Measurements from ENCODE around the gene ADGRD1. TPM values are rescaled to one million over a fixed set of nuclear protein-coding genes. Genes with fewer than 3 reads are reported as not detected.

The ADGRD1 gene
- total RNA-seq, 1 experiment from 2014 or later = 0.89 TPM

- Histone ChIP-seq H3K9me3 (no peaks in the 10 kb centered on the region), H3K36me3 (no peaks in the 10 kb centered on the region), H3K4me3 (no peak overlapping the region), H3K27me3 (no peaks in the 10 kb centered on the region)
- DNase-seq = no peak
These were observed 93.4 kb downstream of the ADGRD1 start for GRCh38 chr12:131046813-131047788.

DNA sequence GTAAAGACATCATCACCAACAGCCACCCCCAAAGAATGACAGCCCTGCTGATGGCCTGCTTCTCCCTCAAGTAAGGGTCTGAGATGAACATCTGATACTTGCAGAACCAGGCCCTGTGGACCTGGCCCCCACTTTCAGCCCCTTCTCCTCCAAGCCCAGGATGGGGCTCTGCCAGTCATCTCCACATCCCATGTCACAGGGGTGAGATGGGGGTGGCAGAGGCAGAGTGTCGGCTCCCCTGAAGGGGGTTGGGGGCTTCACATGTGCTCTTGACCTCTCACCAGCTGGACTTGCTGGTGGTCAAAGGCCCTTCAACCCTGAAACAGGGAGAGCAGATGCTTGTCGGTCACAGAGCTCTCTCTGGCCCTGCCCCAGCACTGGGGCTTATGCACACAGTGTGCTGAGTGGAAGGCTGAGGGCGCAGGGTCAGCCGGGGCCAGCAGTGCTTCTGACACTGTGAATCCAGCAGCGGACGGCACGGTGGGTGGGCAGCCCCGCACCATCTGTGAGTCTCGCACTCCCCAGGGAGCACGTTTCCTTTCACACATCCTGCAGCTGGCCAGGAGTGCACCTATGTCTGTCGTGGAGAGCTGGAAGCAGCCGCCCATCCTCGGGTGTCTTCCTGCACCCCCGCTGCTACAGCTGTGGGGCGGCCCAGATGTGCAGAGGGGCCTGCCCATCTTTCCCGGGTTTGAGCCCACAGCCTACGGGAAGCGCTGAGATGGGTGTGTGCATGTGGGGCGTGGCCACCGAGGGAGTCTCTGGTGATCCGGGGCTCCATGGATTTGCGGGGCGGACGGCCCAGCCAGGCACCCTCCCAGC is 94.3 kb downstream of the ADGRD1 start:
- no peaks in the 10 kb centered on the region for H3K27me3 ChIP-seq
- no peak overlapping the region for H3K4me3 ChIP-seq
- no peaks in the 10 kb centered on the region for H3K36me3 ChIP-seq
- H3K9me3 ChIP-seq = no peaks in the 10 kb centered on the region
- no peak for DNase-seq

DNA sequence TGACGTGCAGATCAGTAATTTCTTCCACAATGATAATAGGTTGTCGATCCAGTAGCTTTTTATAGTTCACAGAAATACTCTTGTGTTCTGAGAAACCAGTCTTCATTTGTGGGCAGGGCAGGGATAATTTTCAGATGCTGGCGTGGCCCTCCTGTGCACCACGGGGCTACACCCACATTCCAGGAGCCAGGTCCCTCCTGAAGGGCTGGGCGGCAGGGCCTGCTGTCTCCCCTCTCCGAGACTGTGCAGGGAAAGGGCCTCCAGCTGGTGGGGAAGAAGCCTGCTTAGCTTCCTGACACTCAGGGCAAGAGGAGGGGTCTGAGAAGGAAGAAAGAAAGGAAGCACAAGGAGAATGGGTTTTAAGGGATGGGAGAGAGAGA is 94.9 kb downstream of the ADGRD1 start:
- no peak for DNase-seq
- Histone ChIP-seq H3K4me3 (no peak overlapping the region), H3K36me3 (no peaks in the 10 kb centered on the region), H3K9me3 (no peaks in the 10 kb centered on the region), H3K27me3 (no peaks in the 10 kb centered on the region)

GRCh38 chr12:131049002-131049401 is 95.3 kb downstream of the ADGRD1 start:
- H3K9me3 ChIP-seq = no peaks in the 10 kb centered on the region
- no peak overlapping the region for H3K4me3 ChIP-seq
- no peaks in the 10 kb centered on the region for H3K36me3 ChIP-seq
- no peak for DNase-seq
- no peaks in the 10 kb centered on the region for H3K27me3 ChIP-seq

DNA sequence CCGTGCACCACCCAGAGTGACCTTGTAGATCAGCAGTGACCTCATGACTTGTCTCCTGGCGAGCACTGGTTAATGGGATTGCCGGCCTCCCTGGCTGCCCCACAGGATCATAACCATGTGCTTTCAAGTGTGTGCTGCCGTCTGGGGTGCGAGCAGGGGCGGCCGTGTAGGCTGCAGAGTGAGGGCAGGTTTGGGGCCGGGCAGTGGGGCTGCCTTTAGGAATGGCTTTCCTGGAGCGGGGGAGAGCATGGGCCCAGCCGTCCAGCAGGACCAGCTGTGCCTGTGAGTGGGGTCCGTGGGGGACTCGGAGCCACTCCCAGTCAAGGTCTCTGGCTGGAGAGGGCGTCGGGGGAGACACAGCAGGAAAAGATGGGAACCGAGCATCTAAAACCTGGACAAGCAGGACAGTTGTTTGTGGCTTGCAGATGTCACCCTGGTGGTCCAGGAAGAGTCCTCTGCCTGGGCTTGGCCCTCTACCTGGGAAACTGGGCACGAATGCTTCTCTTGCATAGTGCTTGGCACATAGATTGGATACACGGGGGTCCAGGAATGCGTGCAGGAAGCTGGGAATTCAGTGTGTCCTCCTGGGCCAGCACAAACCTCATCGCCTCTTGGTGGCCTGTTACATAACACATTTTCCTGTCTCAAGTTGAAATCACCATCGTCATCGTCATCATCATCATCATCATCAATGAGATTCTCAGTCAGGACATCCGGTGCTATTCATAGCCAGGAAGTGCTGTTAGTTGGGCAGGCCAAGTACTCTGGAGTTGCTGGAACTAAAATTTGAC is 96.0 kb downstream of the ADGRD1 start:
- no peaks in the 10 kb centered on the region for H3K36me3 ChIP-seq
- no peak overlapping the region for H3K4me3 ChIP-seq
- H3K27me3 ChIP-seq = no peaks in the 10 kb centered on the region
- no peaks in the 10 kb centered on the region for H3K9me3 ChIP-seq
- DNase-seq = no peak

DNA sequence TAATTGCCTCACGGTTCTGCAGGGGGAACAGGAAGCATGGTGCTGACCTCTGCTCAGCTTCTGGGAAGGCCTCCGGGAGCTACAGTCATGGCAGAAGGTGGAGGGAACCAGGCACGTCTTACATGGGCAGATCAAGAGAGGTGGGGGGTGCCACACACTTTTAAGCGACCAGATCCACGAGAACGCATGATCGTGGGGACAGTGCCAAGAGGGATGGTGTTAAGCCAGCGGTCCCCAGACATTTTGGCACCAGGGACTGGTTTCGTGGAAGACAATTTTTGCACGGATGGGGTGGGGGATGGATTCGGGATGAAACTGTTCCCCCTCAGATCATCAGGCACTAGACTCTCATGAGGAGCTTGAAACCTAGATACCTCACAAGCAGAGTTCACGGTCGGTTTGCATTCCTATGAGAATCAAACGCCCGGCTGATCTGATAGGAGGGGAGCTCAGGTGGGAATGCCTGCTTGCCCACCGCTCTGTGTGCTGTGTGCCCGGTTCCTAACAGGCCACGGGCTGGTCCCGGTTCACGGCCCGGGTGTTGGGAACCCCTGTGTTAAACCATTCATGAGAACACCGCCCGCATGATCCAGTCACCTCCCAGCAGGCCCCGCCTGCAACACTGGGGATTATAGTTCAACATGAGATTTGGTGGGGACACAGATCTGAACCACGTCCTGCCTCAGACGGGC is 96.9 kb downstream of the ADGRD1 start:
- Histone ChIP-seq H3K27me3 (peaks cover 4% of the 10 kb centered on the region; the same call in 1 of the 2 replicates), H3K4me3 (no peak overlapping the region), H3K9me3 (no peaks in the 10 kb centered on the region), H3K36me3 (no peaks in the 10 kb centered on the region)
- no peak for DNase-seq

DNA sequence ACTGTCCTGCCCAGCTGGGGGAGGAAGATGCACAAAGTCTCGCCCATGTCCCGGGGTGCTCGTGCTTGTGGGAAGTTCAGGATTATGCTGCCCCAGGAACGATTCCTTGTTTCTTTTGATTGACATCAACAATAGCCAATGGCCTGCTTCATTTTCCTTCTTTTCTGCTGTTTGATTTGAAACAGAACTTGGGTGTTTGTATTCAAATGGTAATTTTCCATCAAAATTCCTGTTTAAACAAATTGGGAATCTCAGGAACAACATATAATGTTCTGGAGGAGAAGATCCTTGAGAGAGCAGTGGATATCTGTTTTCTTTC is 97.4 kb downstream of the ADGRD1 start:
- Histone ChIP-seq H3K27me3 (peaks cover 4% of the 10 kb centered on the region; the same call in 1 of the 2 replicates), H3K4me3 (no peak overlapping the region), H3K36me3 (no peaks in the 10 kb centered on the region), H3K9me3 (no peaks in the 10 kb centered on the region)
- DNase-seq = no peak

DNA sequence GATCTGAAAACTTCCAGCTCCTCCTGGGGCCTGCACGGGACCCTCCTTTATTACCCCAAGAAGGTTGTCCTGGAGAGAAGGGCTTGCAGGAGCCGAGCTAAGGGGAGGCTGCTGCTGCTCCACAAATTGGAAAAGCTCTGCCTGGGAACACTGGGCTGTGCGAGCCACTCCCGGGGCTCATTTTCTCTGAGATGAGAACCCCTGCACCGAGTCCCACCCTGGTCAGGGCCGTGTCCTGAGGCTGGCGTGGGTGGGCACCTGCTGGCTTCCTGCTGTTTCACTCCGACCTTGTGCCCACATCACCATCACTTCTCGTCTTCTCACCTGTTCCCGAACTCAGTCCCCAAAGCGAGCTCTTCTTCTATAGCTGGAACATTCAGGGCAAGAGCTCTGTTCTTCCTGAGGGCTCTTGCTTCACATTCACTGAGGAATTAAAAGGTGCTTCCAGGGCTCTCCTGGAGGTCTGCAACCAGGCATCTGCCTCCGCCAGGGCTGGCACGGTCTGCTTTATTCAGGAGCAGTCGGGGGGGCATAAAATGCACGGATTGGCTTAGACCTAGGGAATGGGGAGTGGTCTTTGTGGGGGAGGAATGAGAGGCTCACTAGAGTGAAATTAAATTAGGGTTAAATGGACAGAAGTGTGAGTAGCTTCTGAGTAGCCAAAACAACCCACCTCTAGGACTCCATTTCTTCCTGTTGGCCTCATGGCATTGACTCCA is 98.5 kb downstream of the ADGRD1 start:
- Histone ChIP-seq H3K36me3 (no peaks in the 10 kb centered on the region), H3K27me3 (peaks cover 9% of the 10 kb centered on the region; the same call in 1 of the 2 replicates), H3K9me3 (no peaks in the 10 kb centered on the region), H3K4me3 (no peak overlapping the region)
- DNase-seq = no peak

DNA sequence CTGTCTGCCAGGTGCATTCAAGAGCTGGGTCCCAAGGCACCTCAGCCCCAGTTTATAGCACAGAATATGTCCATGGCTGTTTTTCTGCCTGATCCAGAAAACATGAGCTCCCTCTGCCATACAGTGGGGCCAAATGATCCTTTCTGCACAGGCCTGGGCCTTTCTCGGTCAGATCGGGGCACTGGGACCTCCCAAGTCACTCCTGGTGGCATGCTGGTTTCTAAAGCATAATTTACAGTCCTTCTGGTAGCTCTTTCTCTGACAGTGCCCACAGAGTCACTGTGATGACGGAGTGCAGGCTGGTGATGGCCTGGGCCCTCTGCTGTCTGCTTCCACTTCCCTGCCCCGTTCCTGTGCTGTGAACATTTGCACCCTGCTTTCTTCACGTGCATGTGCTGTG is 99.2 kb downstream of the ADGRD1 start:
- no peaks in the 10 kb centered on the region for H3K9me3 ChIP-seq
- DNase-seq = no peak
- H3K27me3 ChIP-seq = peaks cover 9% of the 10 kb centered on the region; the same call in 1 of the 2 replicates
- H3K36me3 ChIP-seq = no peaks in the 10 kb centered on the region
- no peak overlapping the region for H3K4me3 ChIP-seq

- Histone ChIP-seq H3K27me3 (peaks cover 14% of the 10 kb centered on the region), H3K36me3 (no peaks in the 10 kb centered on the region), H3K9me3 (no peaks in the 10 kb centered on the region), H3K4me3 (no peak overlapping the region)
- no peak for DNase-seq
These were observed 99.9 kb downstream of the ADGRD1 start for GRCh38 chr12:131053567-131053966.

DNA sequence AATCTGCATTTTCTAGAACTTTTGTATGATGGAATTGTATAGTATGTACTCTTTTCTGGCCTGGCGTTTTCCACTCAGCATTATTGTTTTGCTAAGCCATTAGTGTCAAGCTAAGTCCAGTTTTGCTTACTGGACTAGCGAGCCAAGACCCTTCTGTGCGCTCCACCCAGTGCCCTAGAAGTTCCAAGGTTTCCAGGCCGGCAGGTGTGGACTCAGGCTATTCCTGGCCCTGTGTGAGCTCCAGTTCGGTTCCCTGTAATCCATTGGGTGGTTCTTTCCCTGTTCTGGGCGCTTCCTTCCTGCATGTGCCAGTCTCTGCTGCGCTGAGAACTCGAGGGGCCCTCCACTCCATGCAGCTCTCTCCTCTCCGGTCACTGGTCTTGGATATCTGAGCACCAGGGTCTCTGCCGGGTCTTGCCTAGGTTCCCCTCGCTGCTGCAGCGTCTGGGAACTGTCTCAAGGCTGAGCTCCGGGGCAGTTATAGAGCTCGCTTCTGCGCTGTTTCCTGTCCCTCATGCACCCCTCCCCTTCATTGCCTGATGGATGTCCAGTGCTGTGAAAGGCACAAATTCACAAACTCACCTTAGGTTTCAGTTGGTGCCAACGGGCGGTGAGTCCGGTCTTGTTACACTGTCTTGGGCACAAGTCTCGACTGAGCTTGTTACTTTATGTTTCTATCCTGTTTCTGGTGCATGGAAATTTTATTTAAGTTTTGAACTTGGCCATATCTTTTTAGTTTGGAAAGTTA is 100.8 kb downstream of the ADGRD1 start:
- Histone ChIP-seq H3K4me3 (no peak overlapping the region), H3K27me3 (peaks cover 14% of the 10 kb centered on the region), H3K36me3 (no peaks in the 10 kb centered on the region), H3K9me3 (no peaks in the 10 kb centered on the region)
- DNase-seq = no peak

GRCh38 chr12:131055093-131055465 is 101.4 kb downstream of the ADGRD1 start:
- H3K36me3 ChIP-seq = no peaks in the 10 kb centered on the region
- no peak overlapping the region for H3K4me3 ChIP-seq
- H3K9me3 ChIP-seq = no peaks in the 10 kb centered on the region
- peaks cover 14% of the 10 kb centered on the region for H3K27me3 ChIP-seq
- no peak for DNase-seq

- peaks cover 14% of the 10 kb centered on the region for H3K27me3 ChIP-seq
- no peak for DNase-seq
- H3K36me3 ChIP-seq = no peaks in the 10 kb centered on the region
- no peak overlapping the region for H3K4me3 ChIP-seq
- no peaks in the 10 kb centered on the region for H3K9me3 ChIP-seq
These were observed 102.0 kb downstream of the ADGRD1 start for GRCh38 chr12:131055596-131056233.

GRCh38 chr12:131056626-131057025 is 102.9 kb downstream of the ADGRD1 start:
- no peak for DNase-seq
- Histone ChIP-seq H3K4me3 (no peak overlapping the region), H3K36me3 (no peaks in the 10 kb centered on the region), H3K9me3 (no peaks in the 10 kb centered on the region), H3K27me3 (peaks cover 14% of the 10 kb centered on the region)

DNA sequence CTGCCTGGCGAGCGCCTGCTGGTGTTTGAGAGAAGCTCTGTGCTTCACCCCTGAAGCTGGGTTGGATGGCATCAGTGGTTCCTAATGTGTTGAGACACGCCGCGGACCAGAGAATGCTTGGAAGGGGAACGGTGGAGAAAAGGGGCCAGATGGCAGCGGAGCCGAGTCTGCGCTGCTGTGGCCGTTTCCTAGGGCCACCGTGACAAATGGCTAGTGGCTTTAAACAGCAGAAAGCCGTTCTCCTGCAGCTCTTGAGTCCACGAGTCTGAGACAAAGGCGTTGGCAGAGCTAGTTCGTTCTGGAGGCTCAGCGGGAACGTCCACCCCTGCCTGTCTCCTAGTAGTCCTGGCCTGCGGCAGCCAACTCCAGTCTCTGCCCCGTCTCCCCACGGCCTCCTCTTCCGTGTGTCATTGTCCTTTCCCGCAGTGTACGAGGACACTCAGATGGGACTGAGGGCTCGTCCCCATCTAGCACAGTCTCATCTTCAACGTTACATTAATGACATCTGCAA is 103.6 kb downstream of the ADGRD1 start:
- peaks cover 14% of the 10 kb centered on the region for H3K27me3 ChIP-seq
- no peaks in the 10 kb centered on the region for H3K9me3 ChIP-seq
- no peaks in the 10 kb centered on the region for H3K36me3 ChIP-seq
- H3K4me3 ChIP-seq = no peak overlapping the region
- no peak for DNase-seq
